ENCODE results near the gene SAC3D1.

DNA sequence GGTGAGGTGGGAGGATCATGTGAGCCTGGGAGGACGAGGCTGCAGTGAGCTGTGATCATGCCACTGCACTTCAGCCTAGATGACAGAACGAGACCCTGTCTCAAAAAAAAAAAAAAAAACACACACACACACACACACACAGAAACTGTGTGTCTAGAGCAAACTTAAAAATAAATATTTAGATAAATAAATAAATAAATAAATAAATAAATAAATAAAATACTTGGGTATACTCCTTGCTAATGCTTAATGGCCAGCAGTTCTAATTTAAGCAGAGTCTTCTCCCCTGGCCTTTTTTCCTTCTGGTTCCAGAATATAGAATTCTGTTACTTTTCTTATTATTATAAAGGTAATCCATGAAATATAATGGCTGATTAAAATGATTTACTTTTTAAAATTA lies 32.1 kb upstream of the SAC3D1 start:
- TF ChIP-seq, protein P1, sequence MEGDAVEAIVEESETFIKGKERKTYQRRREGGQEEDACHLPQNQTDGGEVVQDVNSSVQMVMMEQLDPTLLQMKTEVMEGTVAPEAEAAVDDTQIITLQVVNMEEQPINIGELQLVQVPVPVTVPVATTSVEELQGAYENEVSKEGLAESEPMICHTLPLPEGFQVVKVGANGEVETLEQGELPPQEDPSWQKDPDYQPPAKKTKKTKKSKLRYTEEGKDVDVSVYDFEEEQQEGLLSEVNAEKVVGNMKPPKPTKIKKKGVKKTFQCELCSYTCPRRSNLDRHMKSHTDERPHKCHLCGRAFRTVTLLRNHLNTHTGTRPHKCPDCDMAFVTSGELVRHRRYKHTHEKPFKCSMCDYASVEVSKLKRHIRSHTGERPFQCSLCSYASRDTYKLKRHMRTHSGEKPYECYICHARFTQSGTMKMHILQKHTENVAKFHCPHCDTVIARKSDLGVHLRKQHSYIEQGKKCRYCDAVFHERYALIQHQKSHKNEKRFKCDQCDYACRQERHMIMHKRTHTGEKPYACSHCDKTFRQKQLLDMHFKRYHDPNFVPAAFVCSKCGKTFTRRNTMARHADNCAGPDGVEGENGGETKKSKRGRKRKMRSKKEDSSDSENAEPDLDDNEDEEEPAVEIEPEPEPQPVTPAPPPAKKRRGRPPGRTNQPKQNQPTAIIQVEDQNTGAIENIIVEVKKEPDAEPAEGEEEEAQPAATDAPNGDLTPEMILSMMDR (IDR thresholded peaks at IDR 0.05) = no peak
- TF ChIP-seq POLR2AphosphoS5 (IDR thresholded peaks at IDR 0.05; ENCODE audit: low read depth, low read length) (no peak), SIN3A (IDR thresholded peaks at IDR 0.05; ENCODE audit: borderline replicate concordance, insufficient read depth, low read depth, low read length) (no peak)
- TF ChIP-seq, protein P2, sequence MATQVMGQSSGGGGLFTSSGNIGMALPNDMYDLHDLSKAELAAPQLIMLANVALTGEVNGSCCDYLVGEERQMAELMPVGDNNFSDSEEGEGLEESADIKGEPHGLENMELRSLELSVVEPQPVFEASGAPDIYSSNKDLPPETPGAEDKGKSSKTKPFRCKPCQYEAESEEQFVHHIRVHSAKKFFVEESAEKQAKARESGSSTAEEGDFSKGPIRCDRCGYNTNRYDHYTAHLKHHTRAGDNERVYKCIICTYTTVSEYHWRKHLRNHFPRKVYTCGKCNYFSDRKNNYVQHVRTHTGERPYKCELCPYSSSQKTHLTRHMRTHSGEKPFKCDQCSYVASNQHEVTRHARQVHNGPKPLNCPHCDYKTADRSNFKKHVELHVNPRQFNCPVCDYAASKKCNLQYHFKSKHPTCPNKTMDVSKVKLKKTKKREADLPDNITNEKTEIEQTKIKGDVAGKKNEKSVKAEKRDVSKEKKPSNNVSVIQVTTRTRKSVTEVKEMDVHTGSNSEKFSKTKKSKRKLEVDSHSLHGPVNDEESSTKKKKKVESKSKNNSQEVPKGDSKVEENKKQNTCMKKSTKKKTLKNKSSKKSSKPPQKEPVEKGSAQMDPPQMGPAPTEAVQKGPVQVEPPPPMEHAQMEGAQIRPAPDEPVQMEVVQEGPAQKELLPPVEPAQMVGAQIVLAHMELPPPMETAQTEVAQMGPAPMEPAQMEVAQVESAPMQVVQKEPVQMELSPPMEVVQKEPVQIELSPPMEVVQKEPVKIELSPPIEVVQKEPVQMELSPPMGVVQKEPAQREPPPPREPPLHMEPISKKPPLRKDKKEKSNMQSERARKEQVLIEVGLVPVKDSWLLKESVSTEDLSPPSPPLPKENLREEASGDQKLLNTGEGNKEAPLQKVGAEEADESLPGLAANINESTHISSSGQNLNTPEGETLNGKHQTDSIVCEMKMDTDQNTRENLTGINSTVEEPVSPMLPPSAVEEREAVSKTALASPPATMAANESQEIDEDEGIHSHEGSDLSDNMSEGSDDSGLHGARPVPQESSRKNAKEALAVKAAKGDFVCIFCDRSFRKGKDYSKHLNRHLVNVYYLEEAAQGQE (IDR thresholded peaks at IDR 0.05; ENCODE audit: insufficient read depth in 1 of 2, low read depth in 2 of 2, low read length in 1 of 2) = no peak

All from Panc1 (cell line).